ENCODE measurements around the gene OBI1.
"Not testable (repeated sequence)": the region's sequence is repeated elsewhere in the genome, so short reads cannot be mapped to it uniquely, and the experiment has no call there.

Gene OBI1

DNA sequence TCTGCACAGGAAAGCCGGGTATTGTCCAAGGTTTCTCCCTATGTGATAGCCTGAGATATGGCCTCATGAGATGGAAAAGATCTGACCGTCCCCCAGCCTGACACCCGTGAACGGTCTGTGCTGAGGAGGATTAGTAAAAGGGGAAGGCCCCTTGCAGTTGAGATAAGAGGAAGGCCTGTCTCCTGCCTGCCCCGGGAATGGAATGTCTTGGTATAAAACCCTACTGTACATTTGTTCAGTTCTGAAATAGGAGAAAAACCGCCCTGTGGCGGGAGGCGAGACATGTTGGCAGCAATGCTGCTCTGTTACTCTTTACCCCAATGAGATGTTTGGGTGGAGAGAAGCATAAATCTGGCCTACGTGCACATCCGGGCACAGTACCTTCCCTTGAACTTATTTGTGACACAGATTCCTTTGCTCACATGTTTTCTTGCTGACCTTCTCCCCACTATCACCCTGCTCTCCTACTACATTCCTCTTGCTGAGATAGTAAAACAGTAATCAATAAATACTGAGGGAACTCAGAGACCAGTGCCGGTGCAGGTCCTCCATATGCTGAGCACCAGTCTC is 11.8 kb downstream of the OBI1 start:
- DNase-seq = not testable (repeated sequence)

- DNase-seq = no peak
Measured at GRCh38 chr13:78638216-78638615, 20.7 kb downstream of the OBI1 start.

DNA sequence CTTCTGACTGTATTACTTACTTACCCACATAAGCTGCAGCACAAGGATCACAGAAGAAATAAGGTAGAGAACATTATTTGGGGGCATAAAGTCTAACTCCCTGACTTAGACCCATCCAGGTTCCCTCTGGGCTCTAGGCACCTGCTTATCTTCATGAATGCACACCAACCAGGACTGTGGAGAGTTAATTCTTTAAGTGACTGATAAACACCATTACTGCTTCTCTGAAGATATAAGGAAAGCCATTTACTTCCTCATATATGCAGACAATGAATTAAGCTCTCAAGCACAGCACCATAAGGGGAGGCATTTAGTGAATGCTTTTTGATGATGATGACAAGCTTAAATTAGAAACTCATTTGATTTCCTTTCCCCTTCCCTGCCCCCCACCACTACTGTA is 22.5 kb downstream of the OBI1 start:
- no peak for DNase-seq

- no peak for DNase-seq
Measured at GRCh38 chr13:78632996-78633395, 26.0 kb downstream of the OBI1 start.

DNA sequence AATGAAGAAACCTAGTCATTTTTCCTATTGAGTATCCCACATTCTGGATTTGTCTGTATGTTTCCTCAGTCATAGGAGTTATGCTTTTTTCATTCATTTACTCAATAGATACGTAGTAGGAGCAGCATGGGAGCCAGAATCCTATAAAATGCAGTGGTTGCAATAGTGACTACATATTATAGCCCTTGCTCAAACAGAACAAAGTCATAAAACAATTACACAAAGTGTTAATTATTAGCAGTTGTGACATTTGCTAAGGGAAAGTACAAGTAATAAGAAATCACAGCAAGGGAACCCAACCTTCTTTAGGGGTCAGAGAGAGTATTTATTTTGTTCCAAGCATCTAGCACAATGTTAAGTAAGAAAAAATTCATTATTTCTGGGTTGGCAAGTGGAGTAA is 27.9 kb downstream of the OBI1 start:
- no peak for DNase-seq

DNA sequence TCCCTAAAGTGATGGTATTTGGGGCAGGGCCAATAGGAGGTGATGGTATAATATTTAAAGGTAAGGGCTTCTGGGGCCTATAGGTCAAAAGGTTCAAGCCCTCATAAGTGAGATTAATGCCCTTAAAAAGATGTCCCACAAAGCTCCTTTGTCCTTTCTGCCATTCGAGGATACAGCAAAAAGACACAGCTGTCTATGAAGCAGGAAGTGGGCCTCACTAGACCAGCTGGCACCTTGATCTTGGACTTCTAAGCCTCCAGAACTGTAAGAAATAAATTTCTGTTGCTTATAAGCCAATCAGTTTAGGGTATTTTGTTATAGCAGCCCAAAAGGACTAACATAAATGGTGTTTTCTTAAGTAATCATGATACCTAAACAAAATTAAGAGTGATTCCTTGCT is 28.4 kb downstream of the OBI1 start:
- no peak for DNase-seq

- DNase-seq = no peak
Measured at GRCh38 chr13:78625384-78625783, 33.6 kb downstream of the OBI1 start.

DNA sequence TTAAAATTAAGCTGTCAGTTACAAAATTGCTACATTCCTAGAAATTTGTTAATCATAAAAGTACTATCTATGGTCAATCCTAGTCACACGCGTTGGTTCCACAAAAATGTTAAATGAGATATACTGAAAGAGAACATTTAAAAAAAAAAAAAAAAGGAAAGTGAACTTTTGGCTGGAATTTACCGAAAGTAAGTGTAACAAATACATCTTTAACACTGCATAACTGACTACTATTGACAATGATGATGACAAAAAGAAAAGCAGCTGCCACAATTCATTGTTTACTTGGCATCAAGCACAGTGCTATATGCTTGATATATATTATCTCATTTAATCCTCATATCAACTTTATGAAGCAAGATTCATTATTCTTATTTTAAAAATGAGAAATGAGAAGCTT is 35.8 kb downstream of the OBI1 start:
- no peak for DNase-seq

DNA sequence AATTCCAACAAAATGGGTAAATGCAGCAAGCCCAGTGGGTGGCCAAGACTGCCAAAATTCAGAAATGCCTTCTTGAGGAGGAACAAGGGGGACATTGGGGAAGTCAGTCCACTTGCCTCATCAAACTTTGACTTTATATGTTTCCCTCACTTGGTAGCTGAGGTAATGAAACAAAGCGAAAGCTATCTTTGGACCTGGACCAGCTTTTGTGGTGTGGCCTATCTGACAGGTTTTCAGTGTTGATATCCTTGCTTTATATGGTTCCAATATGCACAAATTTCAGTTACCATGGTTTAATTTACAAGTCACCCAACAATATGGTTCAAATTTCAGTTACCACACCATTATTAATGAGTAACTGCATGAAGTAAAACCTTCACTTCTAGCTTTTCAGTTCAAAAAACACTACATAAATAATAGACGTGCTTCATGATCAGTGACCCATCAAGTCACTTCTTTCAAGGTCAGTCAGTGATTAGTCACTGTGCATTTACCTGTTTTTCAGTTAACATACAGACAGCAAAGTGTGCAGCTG is 38.0 kb downstream of the OBI1 start:
- no peak for DNase-seq

GRCh38 chr13:78618411-78618810 is 40.5 kb downstream of the OBI1 start:
- DNase-seq = no peak

- no peak for DNase-seq
Measured at GRCh38 chr13:78611040-78611439, 47.9 kb downstream of the OBI1 start.

DNA sequence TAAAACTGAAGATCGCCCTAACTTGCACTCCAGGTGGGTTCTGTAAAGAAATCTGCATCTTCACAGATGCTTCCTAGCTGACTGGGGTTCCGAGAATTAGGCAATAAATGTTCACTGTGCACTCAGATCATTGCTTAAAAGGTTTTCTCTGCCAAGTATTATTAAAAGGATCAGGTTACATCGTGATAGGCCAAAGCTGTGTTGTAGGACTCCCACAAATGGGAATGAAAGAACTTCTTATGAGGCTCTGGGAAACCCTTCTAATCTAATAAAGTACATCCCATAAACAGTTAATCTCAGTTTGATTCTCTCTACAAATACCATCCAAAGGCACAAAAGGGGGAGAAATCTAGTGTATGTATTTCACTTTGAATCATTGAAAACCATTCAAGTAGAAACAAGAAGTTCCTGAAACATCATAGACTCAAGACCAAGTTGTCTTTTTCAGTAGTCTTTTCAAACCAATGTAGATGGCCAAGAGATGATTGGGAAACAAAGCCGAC is 48.5 kb downstream of the OBI1 start:
- DNase-seq = no peak

GRCh38 chr13:78609464-78610205 is 49.3 kb downstream of the OBI1 start:
- DNase-seq = no peak

GRCh38 chr13:78608688-78609463 is 50.1 kb downstream of the OBI1 start:
- DNase-seq = no peak

DNA sequence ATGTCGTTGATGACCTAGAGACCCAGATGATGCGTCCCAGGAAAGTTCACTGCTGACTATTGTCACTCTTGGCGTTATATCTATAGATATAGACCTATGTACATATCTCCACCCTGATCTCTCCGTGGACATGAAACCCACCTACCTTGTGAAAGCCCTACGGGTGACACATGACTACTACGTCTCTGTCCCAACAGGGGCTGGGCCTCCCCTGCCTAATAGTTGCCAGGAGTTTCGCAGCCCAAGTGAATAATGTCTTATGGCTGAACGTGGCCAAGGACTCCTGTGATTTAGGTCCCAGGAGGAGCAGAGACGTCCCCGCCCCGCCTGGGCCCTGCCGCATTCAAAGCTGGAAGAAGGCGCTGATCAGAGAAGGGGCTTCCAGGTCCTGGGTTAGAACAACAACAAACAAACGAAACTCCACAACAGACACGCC is 50.7 kb downstream of the OBI1 start:
- DNase-seq = no peak

DNA sequence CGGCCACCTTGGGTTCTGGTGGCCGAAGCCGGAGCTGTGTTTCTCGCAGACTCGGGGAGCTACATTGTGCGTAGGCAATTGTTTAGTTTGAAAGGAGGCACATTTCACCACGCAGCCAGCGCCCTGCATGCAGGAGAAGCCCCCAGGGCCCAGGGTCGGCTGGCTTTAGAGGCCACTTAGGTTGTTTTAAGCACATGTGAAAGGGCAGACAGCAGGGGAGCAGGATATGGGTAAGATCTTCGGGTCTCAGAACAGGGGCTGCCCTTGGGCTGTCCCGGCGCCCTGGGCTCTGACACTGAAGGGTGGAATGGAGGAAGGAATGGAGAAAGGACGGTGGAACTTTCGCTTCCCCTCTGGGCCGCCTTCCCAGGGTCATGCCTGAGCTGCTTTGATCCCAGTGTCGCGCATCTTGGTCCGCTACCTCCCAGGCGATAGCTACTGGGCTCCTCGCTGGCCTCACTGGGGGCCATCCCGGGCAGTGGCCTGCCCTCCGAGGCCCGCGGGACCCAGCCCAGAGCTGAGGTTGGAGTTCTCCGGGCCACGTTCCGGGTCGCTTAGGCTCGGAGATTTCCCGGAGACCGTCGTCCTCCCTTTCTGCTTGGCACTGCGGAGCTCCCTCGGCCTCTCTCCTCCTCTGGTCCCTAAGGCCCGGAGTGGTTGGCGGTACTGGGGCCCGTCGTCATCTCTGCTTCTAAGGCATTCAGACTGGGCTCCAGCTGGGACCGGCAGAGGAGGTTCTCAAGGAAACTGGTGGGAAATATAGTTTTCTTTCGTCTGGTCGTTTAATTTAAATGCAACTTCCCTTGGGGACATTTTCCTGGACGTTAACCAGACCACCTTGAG is 51.3 kb downstream of the OBI1 start:
- no peak for DNase-seq

GRCh38 chr13:78606471-78607408 is 52.2 kb downstream of the OBI1 start:
- DNase-seq = no peak

GRCh38 chr13:78604782-78605611 is 54.0 kb downstream of the OBI1 start:
- DNase-seq = no peak

GRCh38 chr13:78603240-78603957 is 55.6 kb downstream of the OBI1 start, which contains the start of gene POU4F1:
POU4F1 (minus strand) TSS chr13:78603552; CDS start chr13:78603326, 226 bp downstream.
- peak; percentile 81 for DNase-seq
